Measurements from ENCODE around the gene FAM237A. TPM values are rescaled to one million over a fixed set of nuclear protein-coding genes. Genes with fewer than 3 reads are reported as not detected.

The FAM237A gene
- total and polyA plus RNA-seq, 7 donors, result not detected

- TF ChIP-seq CTCF (IDR thresholded peaks at IDR 0.05), result peak; percentile 66
These were observed 51.3 kb downstream of the FAM237A start for GRCh38 chr2:206693399-206694137.

GRCh38 chr2:206696910-206697309 is 54.6 kb downstream of the FAM237A start:
- Histone ChIP-seq H3K36me3 (ENCODE audit: insufficient read depth in 1 of 2, low read depth in 1 of 2) (no peaks in the 10 kb centered on the region), H3K27me3 (ENCODE audit: insufficient read depth in 3 of 3, low read length in 2 of 3) (peaks cover 0 to 4% (median 2%) of the 10 kb centered on the region in 3 donors), H3K27ac (no peak overlapping the region), H3K4me3 (no peak overlapping the region), H3K4me1 (no peaks in the 10 kb centered on the region), H3K9me3 (no peaks in the 10 kb centered on the region)
- no peak for TF ChIP-seq CTCF (IDR thresholded peaks at IDR 0.05)
- no peak for DNase-seq
- intact Hi-C loops (cut with DNase I), result loop anchor here in 1 of 2 donors (10.0 kb wide), 1 partner anchor 1368 kb away; no protein-coding TSS in a partner anchor
- ATAC-seq, result no peak

More at GRCh38 chr2:206693399-206694137, 51.3 kb downstream of the FAM237A start:
- Histone ChIP-seq H3K9me3 (no peaks in the 10 kb centered on the region), H3K27ac (no peak overlapping the region), H3K27me3 (ENCODE audit: insufficient read depth in 3 of 3, low read length in 2 of 3) (no peaks in the 10 kb centered on the region), H3K4me1 (no peaks in the 10 kb centered on the region), H3K4me3 (no peak overlapping the region), H3K36me3 (ENCODE audit: insufficient read depth in 1 of 2, low read depth in 1 of 2) (no peaks in the 10 kb centered on the region)
- intact Hi-C loops (cut with DNase I), result loop anchor here (2.0 to 10.0 kb wide), 3 partner anchors 781 to 1371 kb away; no protein-coding TSS in a partner anchor
- DNase-seq (no peak), ATAC-seq (peak; percentile 61 to 81 (median 62))
- WGBS, 3 donors, result 31 to 35% (median 32%) methylated on average over 5 of the region's 5 CpGs

GRCh38 chr2:206698811-206699210 is 56.5 kb downstream of the FAM237A start:
- H3K9me3 ChIP-seq, result no peaks in the 10 kb centered on the region
- no peak for TF ChIP-seq CTCF (IDR thresholded peaks at IDR 0.05)
- DNase-seq, result no peak
- H3K4me1 ChIP-seq, result no peaks in the 10 kb centered on the region
- no peak overlapping the region for H3K27ac ChIP-seq
- no peaks in the 10 kb centered on the region for H3K36me3 ChIP-seq (ENCODE audit: insufficient read depth in 1 of 2, low read depth in 1 of 2)
- no peak for ATAC-seq
- 87 to 95% (median 91%) methylated on average over 3 of the region's 3 CpGs for WGBS, 3 donors
- H3K4me3 ChIP-seq, result no peak overlapping the region
- intact Hi-C loops (cut with DNase I), result loop anchor here in 1 of 2 donors (10.0 kb wide), 1 partner anchor 1366 kb away; no protein-coding TSS in a partner anchor
- H3K27me3 ChIP-seq (ENCODE audit: insufficient read depth in 3 of 3, low read length in 2 of 3), result peaks cover 0 to 4% (median 4%) of the 10 kb centered on the region in 3 donors

Other genes starting within 250 kb of the FAM237A start
- gene ADAM23, start 199.0 kb upstream of the FAM237A start, total RNA-seq, result 1 to 10 TPM; 6.0 to 9.2 (median 6.3) TPM
- gene ADAM23, start 199.0 kb upstream of the FAM237A start, polyA plus RNA-seq, result 1 to 10 TPM in 1 of 3 donors, under 1 TPM in 2; 0.42 to 3.0 (median 0.89) TPM
- not detected for gene DYTN, start 75.9 kb downstream of the FAM237A start, total RNA-seq
- not detected for gene DYTN, start 75.9 kb downstream of the FAM237A start, polyA plus RNA-seq
- 1 to 10 TPM in 1 of 4 donors, under 1 TPM in 3; 0.27 to 1.0 (median 0.33) TPM for gene MDH1B, start 122.8 kb downstream of the FAM237A start, total RNA-seq
- gene MDH1B, start 122.8 kb downstream of the FAM237A start, polyA plus RNA-seq, result under 1 TPM; 0.14 to 0.30 (median 0.23) TPM
- 10 to 100 TPM; 29.8 to 52.0 (median 47.4) TPM for gene FASTKD2, start 123.1 kb downstream of the FAM237A start, total RNA-seq
- gene FASTKD2, start 123.1 kb downstream of the FAM237A start, polyA plus RNA-seq, result 10 to 100 TPM; 27.3 to 59.6 (median 54.7) TPM